Aorta (tissue), 5 donors: ENCODE measurements around the gene A3GALT2. TPM values are rescaled to one million over a fixed set of nuclear protein-coding genes. Genes with fewer than 3 reads are reported as not detected.
A peak's percentile ranks its signal among the peaks of the same experiment; 100 is the strongest.

Experiments
- ATAC-seq: fragments of 200-7000 bp; cut with Tn5 transposase; one replicate; pipeline ENCODE4 v1.9.1; 2022; ENCODE audit warnings: moderate library complexity; ENCODE audit not compliant: low FRiP score
- DNase-seq, 2 donors: peaks; one replicate each; pipeline ENCODE4 v3.0.0-alpha.2; 2020
- H3K27ac ChIP-seq, 2 donors: one replicate each; pipeline ENCODE4 v1.5.1; 2013; ENCODE audit warnings: low read length in 2 of 2, mild to moderate bottlenecking in 2 of 2, moderate library complexity in 2 of 2, control low read depth in 1 of 2, inconsistent platforms in 1 of 2, low read depth in 1 of 2
- H3K27me3 ChIP-seq, 2 donors: one replicate each; pipeline ENCODE4 v1.6.1; 2013; ENCODE audit warnings: control low read depth in 1 of 2, low read length in 1 of 2, mild to moderate bottlenecking in 1 of 2, moderate library complexity in 1 of 2; ENCODE audit not compliant: insufficient read depth in 2 of 2, control insufficient read depth in 1 of 2
- H3K36me3 ChIP-seq, 2 donors: one replicate each; pipeline ENCODE4 v1.6.1; 2013; ENCODE audit warnings: control low read depth in 1 of 2, low read length in 1 of 2, mild to moderate bottlenecking in 1 of 2; ENCODE audit not compliant: insufficient read depth in 2 of 2, control insufficient read depth in 1 of 2
- H3K4me1 ChIP-seq, 2 donors: one replicate each; pipeline ENCODE4 v1.6.1; 2013; ENCODE audit warnings: low read length in 2 of 2, control low read depth in 1 of 2, mild to moderate bottlenecking in 1 of 2, moderate library complexity in 1 of 2; ENCODE audit not compliant: insufficient read depth in 2 of 2, control insufficient read depth in 1 of 2
- H3K4me3 ChIP-seq, 2 donors: one replicate each; pipeline ENCODE4 v1.5.1; 2013; ENCODE audit warnings: low read length in 2 of 2, control low read depth in 1 of 2, mild to moderate bottlenecking in 1 of 2
- H3K9me3 ChIP-seq: one replicate; pipeline ENCODE4 v1.6.1; 2013; ENCODE audit warnings: mild to moderate bottlenecking, low read length; ENCODE audit not compliant: control insufficient read depth
- WGBS, 2 donors: extraction: QIAGEN DNeasy Blood & Tissue Kit; methylation state at CpG; one replicate each; pipeline ENCODE4 v1.1.7; 2013; 5-methylcytosine and 5-hydroxymethylcytosine counted together
- intact Hi-C, 2 donors: fragments of 100-400 bp; cut with DNase I; formaldehyde crosslinking; loops; one replicate each; pipeline versions ENCODE4 v1.14.2 to v1.15.0; 2022
- polyA plus RNA-seq, 2 donors: library from polyadenylated mRNA; stranded (reverse); fragments of 200-250 nt; gene quantifications; one replicate each; pipeline ENCODE4 v1.2.3, GENCODE V29; 2013
- total RNA-seq, 2 donors: library from RNA; stranded (reverse); fragmentation: NEBNext Ultra II Directional; extraction: Animal tissue kit (Norgen Biotek cat#: 25700); gene quantifications; one replicate each; pipeline ENCODE4 v1.2.1, GENCODE V29; 2021
- donor health status: healthy with polysubstance abuse.
- donor health status: Bipolar disorder and iron deficiency.
- donor health status: DM: no; HTN: no; CAD: no.
- donor health status: DM: no; HTN: no; CAD: no.
- donor health status: DM: yes; HTN: yes; CAD: no.

Gene A3GALT2
- total and polyA plus RNA-seq, 4 donors, result 0.36 to 0.81 TPM; not detected in 2

GRCh38 chr1:33339413-33339812 lies 18.5 kb upstream of the A3GALT2 start:
- peak overlapping the region in 1 of 2 donors; percentile 8 for H3K4me3 ChIP-seq
- no peaks in the 10 kb centered on the region for H3K27me3 ChIP-seq
- ATAC-seq (peak; percentile 26), DNase-seq (no peak)
- 0 to 5% methylated on average over 2 of the region's 2 CpGs for WGBS, 2 donors
- H3K4me1 ChIP-seq, result peaks cover 15 to 18% of the 10 kb centered on the region in 2 donors
- intact Hi-C loops, result loop anchor here in 1 of 2 donors (5.0 kb wide), 1 partner anchor 42 kb away; no protein-coding TSS in a partner anchor
- no peaks in the 10 kb centered on the region for H3K36me3 ChIP-seq
- H3K9me3 ChIP-seq, result no peaks in the 10 kb centered on the region
- peak overlapping the region; percentile 78 to 81 for H3K27ac ChIP-seq

- H3K9me3 ChIP-seq, result no peaks in the 10 kb centered on the region
- peak overlapping the region; percentile 78 to 81 for H3K27ac ChIP-seq
- DNase-seq (peak in 1 of 2 donors; percentile 62), ATAC-seq (peak; percentile 73)
- H3K27me3 ChIP-seq, result no peaks in the 10 kb centered on the region
- no peaks in the 10 kb centered on the region for H3K36me3 ChIP-seq
- 5% methylated on average over 14 of the region's 14 CpGs for WGBS, 2 donors
- H3K4me1 ChIP-seq, result peaks cover 14 to 15% of the 10 kb centered on the region in 2 donors
- H3K4me3 ChIP-seq, result peak overlapping the region in 1 of 2 donors; percentile 8
- intact Hi-C loops, result loop anchor here in 1 of 2 donors (5.0 kb wide), 1 partner anchor 41 kb away; no protein-coding TSS in a partner anchor
Observed at GRCh38 chr1:33338440-33339211, 17.7 kb upstream of the A3GALT2 start.

- no peaks in the 10 kb centered on the region for H3K27me3 ChIP-seq
- H3K4me1 ChIP-seq, result peaks cover 14 to 15% of the 10 kb centered on the region in 2 donors
- no peaks in the 10 kb centered on the region for H3K9me3 ChIP-seq
- intact Hi-C loops, result loop anchor here in 1 of 2 donors (5.0 kb wide), 1 partner anchor 41 kb away; no protein-coding TSS in a partner anchor
- no peak for DNase-seq
- peak; percentile 4 for ATAC-seq
- H3K4me3 ChIP-seq, result no peak overlapping the region
- peak overlapping the region; percentile 78 to 81 for H3K27ac ChIP-seq
- no peaks in the 10 kb centered on the region for H3K36me3 ChIP-seq
- WGBS, 2 donors, result 0 to 1% methylated on average over 1 of the region's 1 CpG
Observed at GRCh38 chr1:33338048-33338439, 17.1 kb upstream of the A3GALT2 start.

DNA sequence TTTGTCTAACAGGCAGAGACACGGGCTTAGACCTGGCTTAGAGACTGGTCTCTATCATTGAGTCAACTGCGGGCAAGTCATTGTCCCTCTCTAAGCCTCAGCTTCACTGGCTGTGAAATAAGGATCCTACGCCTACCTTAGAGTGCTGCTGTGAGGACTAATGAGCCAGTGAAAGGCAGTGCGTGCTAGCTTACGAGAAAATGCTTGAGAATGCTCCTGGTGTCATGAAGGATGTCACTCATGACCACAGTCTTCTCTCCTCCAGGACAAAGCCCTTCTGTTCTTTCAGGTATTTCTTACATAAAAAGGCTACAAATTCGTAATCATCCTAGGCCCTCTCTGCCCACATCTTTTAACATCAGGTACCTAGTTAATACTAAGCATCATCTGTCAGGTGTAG lies 16.5 kb upstream of the A3GALT2 start:
- H3K9me3 ChIP-seq, result no peaks in the 10 kb centered on the region
- WGBS, 2 donors, result 83 to 85% methylated on average over 6 of the region's 6 CpGs
- H3K4me1 ChIP-seq, result peaks cover 13 to 14% of the 10 kb centered on the region in 2 donors
- H3K27me3 ChIP-seq, result no peaks in the 10 kb centered on the region
- no peak overlapping the region for H3K4me3 ChIP-seq
- no peak for DNase-seq
- H3K36me3 ChIP-seq, result no peaks in the 10 kb centered on the region
- H3K27ac ChIP-seq, result peak overlapping the region; percentile 17 to 45
- intact Hi-C loops, result loop anchor here in 1 of 2 donors (5.0 kb wide), 1 partner anchor 40 kb away; no protein-coding TSS in a partner anchor
- no peak for ATAC-seq

DNA sequence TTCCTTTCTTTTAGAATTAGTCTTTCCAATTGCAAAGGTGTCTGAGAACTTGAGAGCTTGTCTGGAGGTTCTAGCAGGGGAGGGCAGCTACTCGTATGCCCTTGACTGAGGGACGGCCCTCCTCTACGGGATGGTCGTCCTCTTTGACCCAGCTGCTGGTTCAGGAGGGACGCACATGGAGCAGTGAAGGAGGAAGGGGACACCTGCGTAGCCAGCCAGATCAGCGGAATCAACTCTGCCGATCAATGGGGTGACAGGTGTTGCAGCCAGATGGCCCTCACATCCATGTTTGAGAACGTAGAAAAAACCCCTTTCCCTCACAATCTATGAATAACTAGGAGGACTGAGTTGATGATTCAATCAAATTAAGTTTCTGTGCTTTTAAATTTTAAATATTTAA lies 15.7 kb upstream of the A3GALT2 start:
- H3K4me3 ChIP-seq, result no peak overlapping the region
- no peak for ATAC-seq
- H3K36me3 ChIP-seq, result peaks cover 0 to 2% of the 10 kb centered on the region in 2 donors
- no peak for DNase-seq
- WGBS, 2 donors, result 59 to 65% methylated on average over 9 of the region's 9 CpGs
- no peaks in the 10 kb centered on the region for H3K27me3 ChIP-seq
- peak overlapping the region in 1 of 2 donors; percentile 22 for H3K27ac ChIP-seq
- H3K4me1 ChIP-seq, result peaks cover 10 to 14% of the 10 kb centered on the region in 2 donors
- intact Hi-C loops, result loop anchor here in 1 of 2 donors (5.0 kb wide), 1 partner anchor 39 kb away; no protein-coding TSS in a partner anchor
- no peaks in the 10 kb centered on the region for H3K9me3 ChIP-seq

DNA sequence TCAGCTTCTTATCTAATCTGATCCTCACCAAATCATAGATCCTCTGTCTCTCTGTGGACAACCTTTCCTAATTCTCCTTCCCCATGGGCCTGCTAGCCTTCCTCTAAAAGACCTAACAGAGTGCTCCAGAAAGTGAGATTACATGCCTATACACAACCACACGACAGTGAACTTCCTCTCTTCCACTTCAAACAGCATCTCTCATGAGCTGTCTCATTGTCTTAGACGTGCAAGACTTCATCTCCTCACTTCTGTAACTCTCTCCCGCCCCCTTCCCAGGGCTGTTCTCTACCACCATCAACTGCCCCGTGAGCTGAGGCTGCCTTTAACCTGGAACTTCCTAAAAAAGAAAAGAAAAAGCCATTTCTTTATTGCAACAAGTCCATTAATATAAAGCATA lies 14.1 kb upstream of the A3GALT2 start:
- intact Hi-C loops, result loop anchor here in 1 of 2 donors (5.0 kb wide), 1 partner anchor 38 kb away; no protein-coding TSS in a partner anchor
- Histone ChIP-seq H3K27ac (peak overlapping the region in 1 of 2 donors; percentile 47), H3K4me3 (no peak overlapping the region), H3K27me3 (no peaks in the 10 kb centered on the region), H3K9me3 (no peaks in the 10 kb centered on the region), H3K4me1 (peaks cover 0 to 8% of the 10 kb centered on the region in 2 donors), H3K36me3 (peaks cover 0 to 6% of the 10 kb centered on the region in 2 donors)
- DNase-seq, result no peak
- WGBS, 2 donors, result 31 to 33% methylated on average over 4 of the region's 4 CpGs
- ATAC-seq, result no peak

- peaks cover 0 to 11% of the 10 kb centered on the region in 2 donors for H3K36me3 ChIP-seq
- H3K4me3 ChIP-seq, result no peak overlapping the region
- ATAC-seq, result peak; percentile 42
- H3K4me1 ChIP-seq, result peaks cover 0 to 6% of the 10 kb centered on the region in 2 donors
- no peaks in the 10 kb centered on the region for H3K27me3 ChIP-seq
- H3K27ac ChIP-seq, result peak overlapping the region; percentile 40 to 43
- intact Hi-C loops, result loop anchor here in 1 of 2 donors (5.0 kb wide), 1 partner anchor 33 kb away; no protein-coding TSS in a partner anchor
- no peaks in the 10 kb centered on the region for H3K9me3 ChIP-seq
- 11 to 13% methylated on average over 17 of the region's 17 CpGs for WGBS, 2 donors
- peak; percentile 73 to 90 for DNase-seq
Observed at GRCh38 chr1:33334081-33334552, 13.2 kb upstream of the A3GALT2 start.

GRCh38 chr1:33332881-33333280 lies 12.0 kb upstream of the A3GALT2 start:
- DNase-seq (no peak), ATAC-seq (no peak)
- intact Hi-C loops, result loop anchor here in 1 of 2 donors (5.0 kb wide), 1 partner anchor 34 kb away; no protein-coding TSS in a partner anchor

More at GRCh38 chr1:33332881-33333280, 12.0 kb upstream of the A3GALT2 start:
- WGBS, 2 donors, result 33 to 35% methylated on average over 5 of the region's 5 CpGs
- Histone ChIP-seq H3K27ac (peak overlapping the region in 1 of 2 donors; percentile 37), H3K4me1 (peaks cover 0 to 2% of the 10 kb centered on the region in 2 donors), H3K4me3 (no peak overlapping the region), H3K36me3 (peaks cover 0 to 15% of the 10 kb centered on the region in 2 donors), H3K27me3 (no peaks in the 10 kb centered on the region), H3K9me3 (no peaks in the 10 kb centered on the region)
